Measurements from ENCODE around the gene FKBP6.
"Not testable (repeated sequence)": the region's sequence is repeated elsewhere in the genome, so short reads cannot be mapped to it uniquely, and the experiment has no call there.

Gene FKBP6, protein sequence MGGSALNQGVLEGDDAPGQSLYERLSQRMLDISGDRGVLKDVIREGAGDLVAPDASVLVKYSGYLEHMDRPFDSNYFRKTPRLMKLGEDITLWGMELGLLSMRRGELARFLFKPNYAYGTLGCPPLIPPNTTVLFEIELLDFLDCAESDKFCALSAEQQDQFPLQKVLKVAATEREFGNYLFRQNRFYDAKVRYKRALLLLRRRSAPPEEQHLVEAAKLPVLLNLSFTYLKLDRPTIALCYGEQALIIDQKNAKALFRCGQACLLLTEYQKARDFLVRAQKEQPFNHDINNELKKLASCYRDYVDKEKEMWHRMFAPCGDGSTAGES

DNA sequence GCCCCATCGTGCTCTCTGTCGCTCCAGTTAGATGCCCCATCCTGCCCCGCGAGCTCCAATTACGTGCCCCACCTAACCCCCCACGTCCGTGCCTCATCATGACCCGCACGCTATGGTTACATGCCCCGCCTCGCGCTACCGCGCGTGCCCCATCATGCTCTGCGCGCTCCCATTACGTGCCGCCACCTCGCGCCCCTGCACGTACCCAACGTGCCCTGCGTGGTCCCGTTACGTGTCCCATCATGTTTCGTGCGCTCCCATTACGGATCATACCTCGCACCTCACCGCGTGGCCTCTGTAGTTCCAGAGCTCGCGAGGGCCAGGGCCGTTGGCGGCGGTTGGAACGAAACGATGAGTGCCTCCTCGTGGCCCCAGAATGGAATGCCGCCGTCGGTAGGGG is at the start of gene FKBP6, which contains the start of gene TRIM50:
FKBP6 (plus strand) TSS at position 240 of the 400 bp plus-strand sequence. CDS start 268 bp downstream, outside the sequence.
TRIM50 (minus strand) TSS at position 161 of the 400 bp plus-strand sequence. CDS start 3,295 bp downstream, outside the sequence.
- not testable (repeated sequence) for DNase-seq

GRCh38 chr7:73297235-73297634 is 30.7 kb upstream of the FKBP6 start:
- not testable (repeated sequence) for DNase-seq

- not testable (repeated sequence) for DNase-seq
Measured at GRCh38 chr7:73297706-73298105, 30.3 kb upstream of the FKBP6 start.

DNA sequence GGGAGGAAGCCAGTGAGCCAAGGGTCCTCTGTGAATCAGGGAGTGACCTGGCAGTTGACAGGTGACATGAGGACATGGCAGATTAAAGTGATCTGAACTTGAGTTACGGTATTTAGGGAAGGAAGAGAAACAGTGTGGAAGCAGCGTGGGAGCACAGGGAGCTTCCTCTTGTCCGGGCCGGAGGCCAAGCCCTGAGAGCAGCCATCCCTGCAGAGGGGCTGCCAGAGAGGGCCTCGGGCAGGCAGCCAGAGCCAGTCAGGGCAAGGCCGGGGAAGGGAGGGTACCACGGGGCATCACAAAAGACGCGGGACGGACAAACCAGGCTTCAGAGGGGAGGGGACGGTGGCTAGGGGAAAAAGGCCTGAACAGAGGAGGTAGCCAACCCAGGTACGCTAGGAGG is 28.1 kb upstream of the FKBP6 start:
- not testable (repeated sequence) for DNase-seq

- DNase-seq = not testable (repeated sequence)
Measured at GRCh38 chr7:73301108-73301507, 26.9 kb upstream of the FKBP6 start.

DNA sequence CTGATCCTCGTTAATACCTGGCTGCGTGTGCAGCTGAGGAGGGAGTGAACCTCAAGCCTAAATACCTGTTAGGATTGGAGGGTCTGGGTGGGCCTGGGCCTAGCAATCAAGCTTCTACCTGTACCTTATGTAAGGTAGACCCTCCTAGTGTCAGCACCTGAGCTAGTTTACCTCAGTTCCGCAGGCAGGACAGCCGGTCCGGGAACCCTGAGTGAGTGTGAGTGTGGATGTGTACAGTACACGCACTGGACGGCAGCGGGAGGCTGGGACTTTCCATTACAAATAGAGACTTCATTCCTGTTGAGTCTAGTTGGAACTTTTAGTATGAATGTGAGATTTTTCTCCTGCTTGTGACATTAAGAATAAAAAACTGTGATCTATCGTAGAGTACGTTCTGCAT is 25.1 kb upstream of the FKBP6 start:
- DNase-seq = not testable (repeated sequence)

GRCh38 chr7:73303546-73303945 is 24.4 kb upstream of the FKBP6 start:
- DNase-seq = no peak

DNA sequence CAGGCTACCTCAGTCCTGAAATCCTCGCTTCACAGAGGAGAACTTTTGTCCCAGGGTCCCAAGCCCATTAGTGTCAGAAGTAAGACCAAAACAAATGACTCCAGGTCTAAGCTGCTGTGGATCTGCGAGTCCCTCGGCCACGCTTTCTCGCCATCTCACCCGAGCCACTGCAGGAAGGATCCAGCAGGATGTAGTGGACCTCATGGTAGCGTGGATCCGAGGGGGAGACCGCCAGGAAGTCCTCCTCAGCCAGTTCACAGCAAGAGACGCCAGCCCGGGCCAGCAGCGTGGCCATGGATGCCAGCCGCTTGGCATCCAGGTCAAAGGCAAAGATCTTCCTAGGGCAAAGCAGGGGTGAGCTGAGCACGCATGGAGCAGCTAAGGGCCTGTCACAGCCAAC is 23.9 kb upstream of the FKBP6 start:
- no peak for DNase-seq

DNA sequence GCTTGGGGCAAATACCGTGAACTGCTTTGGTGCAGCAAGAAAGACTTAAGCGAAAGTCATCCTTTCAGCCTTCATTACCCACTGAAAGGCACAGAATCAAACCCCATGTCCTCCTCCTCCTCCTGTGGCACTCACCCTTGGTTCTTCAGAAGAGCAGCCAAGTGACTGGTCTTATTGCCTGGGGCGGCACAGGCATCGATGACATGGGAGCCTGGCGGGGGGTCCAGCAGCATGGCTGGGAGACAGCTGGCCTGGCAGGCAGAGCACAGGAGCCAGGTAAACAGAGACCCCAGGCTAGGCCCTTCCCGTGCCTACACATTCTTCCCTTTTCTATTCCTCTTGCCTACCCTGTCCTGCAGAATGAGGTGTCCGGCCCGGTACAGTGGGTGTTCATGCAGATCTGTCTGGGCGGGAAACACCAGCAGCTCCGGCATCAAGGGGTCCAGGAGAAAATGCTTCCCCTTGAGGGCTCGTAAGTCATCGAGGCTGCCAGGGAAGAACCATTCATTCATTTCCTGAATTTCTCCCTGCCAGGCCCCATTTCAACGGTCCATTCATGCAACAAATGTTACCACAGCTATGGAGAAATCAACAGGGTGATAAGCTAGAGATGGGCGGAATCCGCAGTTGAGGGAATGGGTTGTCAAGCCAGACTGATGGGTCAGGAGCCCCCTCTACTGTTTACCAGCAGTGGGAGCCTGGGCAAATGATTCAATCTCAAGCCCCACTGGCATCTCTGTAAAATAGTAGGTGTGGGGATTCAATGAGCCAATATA is 23.2 kb upstream of the FKBP6 start:
- DNase-seq = not testable (repeated sequence)

DNA sequence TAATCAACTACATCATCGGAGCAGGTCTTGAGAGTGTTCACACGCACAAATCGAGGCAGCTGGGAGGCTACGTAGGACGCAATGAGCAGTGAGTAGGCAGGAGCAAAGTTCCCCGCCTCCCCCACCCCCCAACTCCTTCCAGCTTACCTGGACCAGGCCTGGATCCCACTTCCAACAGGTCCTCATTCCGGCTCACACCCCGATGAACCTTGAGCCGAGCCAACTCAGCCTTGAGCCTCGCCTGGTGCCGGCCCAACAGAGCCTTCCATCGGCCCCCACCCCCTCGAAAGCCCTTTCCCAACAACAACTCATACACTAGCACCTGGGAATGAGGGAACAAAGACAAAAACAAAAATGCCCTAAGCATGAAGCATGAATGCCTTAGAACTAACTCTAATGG is 20.5 kb upstream of the FKBP6 start:
- no peak for DNase-seq

GRCh38 chr7:73308074-73308664 is 19.8 kb upstream of the FKBP6 start:
- DNase-seq = no peak

- DNase-seq = peak; percentile 92
Measured at GRCh38 chr7:73308665-73309214, 19.2 kb upstream of the FKBP6 start, which contains the start of gene NSUN5. NSUN5 (minus strand) TSS chr7:73308826; CDS start chr7:73308790, 36 bp downstream.

GRCh38 chr7:73311421-73311820 is 16.5 kb upstream of the FKBP6 start:
- DNase-seq = not testable (repeated sequence)

GRCh38 chr7:73312831-73313520 is 15.0 kb upstream of the FKBP6 start:
- DNase-seq = no peak

GRCh38 chr7:73313521-73313906 is 14.4 kb upstream of the FKBP6 start:
- DNase-seq = no peak

GRCh38 chr7:73314271-73314670 is 13.7 kb upstream of the FKBP6 start:
- no peak for DNase-seq

DNA sequence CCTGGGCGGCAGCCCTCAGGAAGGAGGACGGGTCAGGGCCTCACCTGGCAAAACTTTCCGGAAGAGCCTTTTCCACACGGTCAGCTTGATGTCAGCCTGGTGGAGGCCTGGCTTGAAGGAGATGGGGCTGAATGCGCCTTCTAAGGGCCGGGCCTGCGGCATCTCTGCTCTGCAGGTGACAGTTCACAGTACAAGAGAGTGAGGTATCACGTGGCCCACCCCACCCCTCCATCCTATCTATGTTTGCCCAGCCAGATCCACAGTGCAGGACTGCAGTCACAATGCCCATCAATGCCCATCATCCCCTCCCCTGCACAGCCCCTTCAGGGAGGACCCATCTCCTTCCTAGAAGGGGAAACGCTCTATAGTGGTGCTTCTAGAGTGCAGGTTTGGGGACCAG is 11.4 kb upstream of the FKBP6 start:
- DNase-seq = no peak

DNA sequence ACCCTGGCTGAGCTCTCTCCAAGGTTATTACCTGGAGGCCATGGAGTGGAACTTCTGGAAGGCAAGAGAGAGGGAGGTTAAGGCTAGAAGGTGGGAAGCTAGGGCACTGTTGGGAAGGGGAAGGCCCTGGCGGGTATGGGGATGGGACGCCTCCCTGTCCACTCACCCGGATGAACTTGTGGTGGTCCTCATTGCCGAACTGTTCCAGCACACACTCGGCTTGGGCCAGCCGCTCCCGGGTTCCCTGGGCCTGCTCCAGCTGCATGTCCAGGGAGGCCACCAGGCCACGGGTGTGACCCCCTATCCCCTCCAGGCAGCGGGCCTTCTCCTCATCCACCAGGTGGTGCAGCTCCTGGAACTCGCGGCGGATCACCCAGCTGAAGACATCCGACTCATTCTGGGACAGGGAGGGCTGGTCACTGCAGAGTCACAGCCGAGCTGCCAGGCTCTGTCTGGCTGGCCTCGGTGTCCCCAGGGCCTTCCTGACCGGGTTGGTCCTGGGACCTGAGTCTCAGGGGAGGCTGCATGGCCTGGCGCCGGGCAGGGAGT is 9.2 kb upstream of the FKBP6 start:
- DNase-seq = not testable (repeated sequence)

DNA sequence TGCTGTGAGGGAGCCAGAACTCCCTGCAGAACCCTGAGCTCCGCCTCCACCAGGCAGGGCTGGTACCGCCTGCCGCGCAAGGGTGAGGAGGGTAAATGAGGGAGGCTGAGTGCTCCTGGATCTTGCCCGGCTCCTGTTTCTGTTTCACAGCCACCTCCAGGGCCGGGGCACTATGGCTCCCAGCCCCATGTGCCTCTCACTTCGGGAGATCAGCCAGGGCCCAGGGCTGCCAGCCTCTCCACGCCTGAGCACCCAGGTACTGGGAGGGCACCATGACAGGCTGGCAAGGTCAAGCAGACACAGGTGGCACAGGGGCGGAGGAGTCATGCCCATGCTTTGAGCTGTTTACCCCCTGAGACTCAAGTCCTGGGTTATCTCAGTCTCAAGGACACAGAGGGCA is 8.4 kb upstream of the FKBP6 start:
- DNase-seq = not testable (repeated sequence)

DNA sequence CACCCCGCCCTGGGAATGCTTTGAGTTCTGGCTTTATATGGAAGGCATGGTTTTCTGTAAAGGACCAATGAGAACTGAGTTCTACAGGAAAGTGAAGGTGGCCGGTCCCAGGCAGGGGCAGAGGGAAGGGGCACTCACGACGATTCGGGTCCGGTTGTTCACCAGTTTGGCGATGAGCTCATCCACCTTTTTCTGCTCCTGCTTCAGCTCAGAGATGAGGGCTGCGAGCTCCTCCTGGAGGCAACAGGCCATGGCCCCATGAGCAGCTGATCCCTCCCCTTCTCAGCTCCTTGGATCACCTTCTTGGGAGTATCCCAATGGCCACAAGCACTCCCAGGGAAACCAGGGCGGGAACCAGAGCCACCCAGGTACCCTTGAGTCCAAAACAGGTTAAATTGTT is 8.0 kb upstream of the FKBP6 start:
- not testable (repeated sequence) for DNase-seq

DNA sequence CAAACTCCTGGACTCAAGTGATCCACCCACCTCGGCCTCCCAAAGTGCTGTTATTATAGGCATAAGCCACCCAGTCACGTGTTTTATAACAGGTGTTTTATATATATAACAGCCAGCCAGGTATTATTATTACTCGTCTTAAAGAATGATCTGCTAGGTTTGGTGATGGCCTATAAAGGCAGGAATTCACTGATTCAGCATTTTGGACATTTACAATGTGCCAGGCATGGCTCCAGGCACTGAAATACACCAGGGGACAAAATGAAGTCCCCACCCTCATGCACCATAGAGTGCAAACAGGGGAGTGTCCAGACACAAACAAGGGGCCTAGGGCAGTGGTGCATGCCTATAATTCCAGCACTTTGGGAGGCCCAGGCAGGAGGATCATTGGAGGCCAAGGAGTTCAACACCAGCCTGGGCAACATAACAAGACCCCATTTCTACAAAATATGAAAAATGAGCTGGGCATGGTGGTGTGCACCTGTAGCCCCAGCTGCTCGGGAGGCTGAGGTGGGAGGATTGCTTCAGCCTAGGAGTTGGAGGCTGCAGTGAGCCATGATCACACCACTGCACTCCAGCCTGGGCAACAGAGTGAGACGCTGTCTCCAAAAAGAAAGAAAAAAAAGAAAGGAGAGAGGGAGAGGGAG is 4.4 kb upstream of the FKBP6 start:
- not testable (repeated sequence) for DNase-seq
